Eye (tissue), 1 donor: Measurements from ENCODE around the gene CYFIP2.

Experiments
- DNase-seq: peaks from one replicate; pipeline ENCODE4 v3.0.0-alpha.2; 2015

The CYFIP2 gene

DNA sequence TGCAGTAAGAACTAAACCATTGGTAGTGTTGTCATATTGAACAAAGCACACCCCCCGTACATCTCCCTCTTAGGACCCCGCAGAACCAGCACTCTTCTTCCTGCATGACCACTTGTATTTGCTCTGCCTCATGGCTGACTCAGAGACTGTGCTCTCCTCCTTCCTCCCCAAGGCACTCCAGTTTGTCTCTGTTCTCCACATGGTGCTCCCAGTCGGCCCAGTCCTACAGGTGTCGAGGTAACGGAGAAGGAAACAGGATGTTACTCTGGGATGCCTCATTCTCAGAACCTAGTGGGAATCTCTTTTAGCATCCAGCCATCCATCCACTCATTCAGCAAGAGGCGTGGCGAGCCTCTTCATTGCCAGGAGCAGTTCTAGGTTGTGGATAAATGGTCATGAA is 97.1 kb downstream of the CYFIP2 start:
- no peak for DNase-seq

DNA sequence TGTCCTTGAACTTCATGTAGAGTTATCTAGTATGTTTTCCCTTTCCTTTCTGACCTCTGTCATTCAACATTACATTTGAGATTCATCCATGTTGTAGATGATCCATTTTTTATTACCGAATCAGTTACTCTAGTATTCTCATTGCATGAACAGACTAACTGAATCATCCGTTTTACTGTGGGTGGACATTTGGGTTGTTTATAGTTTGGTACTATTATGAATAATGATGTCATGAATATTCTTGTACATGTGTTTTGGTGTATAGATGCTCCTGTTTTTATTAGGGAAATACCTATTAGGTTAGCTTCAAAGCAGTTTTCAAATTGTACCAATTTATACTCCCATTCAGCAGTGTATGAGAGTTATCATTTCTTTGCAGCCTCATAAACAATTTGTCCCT is 99.8 kb downstream of the CYFIP2 start:
- no peak for DNase-seq

DNA sequence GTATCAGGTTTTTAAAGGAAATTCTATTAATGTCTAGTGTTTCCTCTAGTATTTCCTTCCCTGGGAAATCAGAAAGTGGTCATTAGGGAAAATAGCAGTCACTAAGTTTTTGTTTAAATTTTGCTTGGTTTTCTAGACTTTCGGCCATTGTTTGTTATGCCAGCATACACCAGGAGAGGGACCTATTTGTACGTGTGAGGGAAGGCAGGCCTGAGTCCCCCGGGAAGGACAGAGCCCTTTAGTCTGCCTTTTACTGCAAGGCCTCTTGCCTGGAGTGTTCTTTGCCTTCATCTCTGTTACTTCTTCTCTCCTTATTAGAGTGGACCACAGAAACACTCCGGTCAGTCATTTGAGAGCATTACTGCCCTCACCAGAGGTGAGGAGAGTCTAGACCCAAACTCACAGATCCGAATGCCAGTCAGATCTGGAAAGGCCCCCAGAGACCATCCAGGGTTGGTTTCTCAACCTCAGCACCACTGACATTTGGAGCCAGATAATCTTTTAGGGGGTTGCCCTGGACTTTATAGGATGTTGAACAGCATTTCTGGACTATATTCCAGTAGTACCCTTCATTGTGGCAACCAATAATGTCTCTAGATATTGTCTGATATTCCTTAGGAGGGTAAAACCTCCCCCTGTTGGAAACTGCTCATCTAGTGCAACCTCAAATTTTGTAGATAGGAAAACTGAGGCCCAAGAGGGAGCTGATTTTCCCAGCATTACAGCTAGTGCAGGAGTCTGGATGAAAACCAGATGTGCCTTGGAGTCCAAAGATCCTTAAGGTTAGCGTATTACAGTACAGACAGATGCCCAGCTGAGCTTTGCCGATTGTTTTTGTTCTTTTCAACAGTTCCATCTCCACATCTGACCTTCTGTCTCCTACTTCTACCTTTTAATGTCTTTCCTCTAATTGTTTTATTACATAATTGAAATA is 101.1 kb downstream of the CYFIP2 start:
- DNase-seq = peak; percentile 60

DNA sequence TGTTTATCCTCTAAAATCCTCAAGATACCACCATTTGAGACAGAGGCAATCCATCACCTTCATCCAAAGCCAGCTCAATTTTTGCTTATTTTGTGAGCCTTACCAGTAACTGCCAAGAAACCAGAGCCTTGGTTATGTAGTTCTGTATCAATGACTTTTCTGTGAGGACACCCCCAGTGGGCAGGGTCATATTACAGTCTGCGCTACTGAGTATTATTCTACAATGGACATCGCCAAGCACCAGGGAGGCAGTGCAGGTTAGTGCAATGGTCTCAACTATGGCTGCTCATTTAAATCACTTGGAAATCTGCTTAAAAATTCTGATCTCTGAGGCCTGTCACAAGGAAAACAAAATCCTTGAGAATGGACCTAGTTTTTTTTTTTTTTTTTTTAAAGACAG is 103.6 kb downstream of the CYFIP2 start:
- no peak for DNase-seq

DNA sequence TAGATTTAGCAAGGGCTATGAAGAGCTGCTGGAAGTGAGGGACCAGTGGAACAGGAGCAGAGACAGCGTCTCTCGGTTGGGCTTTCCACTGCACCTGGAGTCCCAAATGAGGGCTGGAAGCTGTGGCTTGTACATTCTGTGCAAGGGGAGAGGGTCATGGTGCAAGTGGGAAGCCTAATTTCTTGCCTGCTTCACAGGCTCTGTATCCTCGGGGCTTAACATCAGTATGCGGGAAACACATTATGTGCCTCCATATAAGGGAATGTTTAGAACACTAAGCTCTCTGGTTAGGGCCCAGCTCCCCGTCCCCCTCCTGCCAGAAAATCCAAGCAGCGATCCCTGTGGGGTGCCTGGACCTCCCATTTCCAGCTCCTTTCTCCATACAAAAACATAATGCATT is 105.0 kb downstream of the CYFIP2 start:
- peak; percentile 42 for DNase-seq

DNA sequence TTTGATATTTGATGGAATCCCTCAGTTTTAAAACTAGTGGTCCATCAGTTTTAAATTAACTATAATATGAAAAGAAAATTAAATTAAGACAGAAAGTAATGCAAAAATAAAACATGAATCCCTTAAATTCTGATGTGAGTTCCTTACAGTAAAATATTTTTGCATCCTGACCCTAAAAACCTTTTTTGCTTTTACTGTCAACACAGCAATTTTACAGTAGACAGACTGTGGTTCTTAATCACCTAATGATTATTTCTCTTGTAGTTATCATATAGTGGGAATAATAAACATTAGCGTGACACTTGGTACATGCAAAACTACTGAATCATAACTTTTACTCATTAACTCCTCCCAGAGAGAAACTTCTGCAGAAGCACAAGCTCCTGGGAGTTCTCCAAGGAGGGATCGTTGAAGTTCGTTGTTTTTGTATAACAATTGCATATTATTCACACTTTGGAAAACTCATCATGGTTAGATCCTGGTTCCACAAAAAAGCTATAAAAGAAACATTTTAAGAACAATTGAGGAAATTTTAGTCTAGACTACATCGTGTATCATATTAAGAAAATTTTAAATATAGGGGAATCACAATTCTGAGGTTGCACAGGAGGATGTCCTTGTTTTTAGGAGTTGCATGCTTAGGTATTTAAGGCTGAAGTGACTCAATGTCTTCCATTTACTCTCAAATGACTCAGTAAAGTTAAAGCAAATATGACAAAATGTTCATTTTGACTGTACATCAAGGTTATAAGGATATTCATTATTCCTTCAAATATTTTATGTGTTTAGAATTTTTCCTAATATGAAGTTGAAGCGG is 105.9 kb downstream of the CYFIP2 start:
- no peak for DNase-seq

DNA sequence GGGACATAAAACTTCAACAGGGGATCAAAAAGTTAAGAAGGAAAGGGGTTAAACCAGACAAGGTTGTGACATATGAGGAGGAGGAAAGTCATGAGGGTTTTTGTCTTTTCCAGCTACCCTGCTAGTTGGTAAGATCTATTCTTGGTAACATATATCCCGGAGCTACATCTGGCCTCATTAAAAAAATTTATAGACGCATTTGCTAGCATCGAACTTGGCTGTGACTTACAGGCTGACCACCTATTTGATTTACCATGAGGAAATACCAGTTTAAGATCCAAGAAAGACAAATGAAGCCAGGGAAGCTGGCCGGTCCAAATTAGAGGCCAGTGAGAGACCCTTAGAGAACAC is 106.5 kb downstream of the CYFIP2 start:
- DNase-seq = no peak

DNA sequence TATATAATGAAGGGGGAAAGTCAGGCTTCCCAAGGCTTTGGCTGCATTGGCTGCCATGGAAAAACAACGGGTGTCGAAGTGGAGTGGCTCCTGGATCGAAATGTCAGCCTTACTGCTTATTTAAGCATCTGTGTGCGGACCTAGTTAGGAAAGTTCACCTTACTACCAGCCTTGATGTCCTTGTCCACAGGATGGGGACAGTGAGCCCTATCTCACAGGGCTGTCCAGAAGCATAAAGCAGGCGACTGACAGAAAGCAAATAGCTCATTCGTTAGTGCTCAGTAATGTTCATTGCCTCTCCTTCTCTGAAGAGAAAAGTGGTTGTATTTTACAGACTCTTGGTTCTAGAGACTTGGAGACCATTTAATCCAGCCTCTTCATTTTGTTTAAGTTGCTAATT is 112.6 kb downstream of the CYFIP2 start:
- no peak for DNase-seq

DNA sequence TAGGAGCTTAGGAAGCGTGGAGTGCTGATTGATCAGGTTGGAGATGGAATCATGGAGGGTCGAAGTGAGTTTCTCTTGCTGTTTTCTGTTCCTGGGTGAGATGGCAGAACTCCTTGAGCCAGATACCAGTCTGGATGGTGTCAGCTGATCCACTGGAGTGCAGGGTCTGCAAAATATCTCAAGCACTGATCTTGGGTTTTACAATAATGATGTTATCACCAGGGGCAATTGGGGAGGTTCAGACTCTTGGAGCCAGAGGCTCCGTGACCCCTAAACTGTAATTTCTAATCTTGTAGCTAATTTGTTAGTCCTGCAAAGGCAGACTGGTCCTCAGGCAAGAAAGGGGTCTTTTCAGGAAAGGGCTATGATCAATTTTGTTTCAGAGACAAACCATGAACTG is 114.1 kb downstream of the CYFIP2 start:
- no peak for DNase-seq

DNA sequence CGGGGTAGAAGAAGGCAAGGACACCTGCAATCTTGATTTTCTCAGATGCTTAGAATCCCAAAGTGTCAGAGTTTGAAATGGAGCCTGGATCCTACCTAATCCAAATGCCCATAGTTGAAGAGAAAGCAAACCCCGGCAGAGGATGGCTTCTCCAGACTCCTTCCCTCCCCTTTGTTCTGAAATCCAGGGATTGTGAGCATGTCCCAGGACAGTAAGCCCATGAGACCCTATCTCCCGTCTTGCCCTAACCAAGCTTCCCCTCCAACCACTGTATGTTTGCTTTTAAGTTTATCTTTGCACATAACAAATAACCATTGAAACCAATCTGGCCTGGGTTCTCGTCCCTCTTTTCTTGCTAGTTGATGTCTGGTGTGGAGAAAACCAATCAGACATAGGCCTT is 115.8 kb downstream of the CYFIP2 start:
- no peak for DNase-seq

DNA sequence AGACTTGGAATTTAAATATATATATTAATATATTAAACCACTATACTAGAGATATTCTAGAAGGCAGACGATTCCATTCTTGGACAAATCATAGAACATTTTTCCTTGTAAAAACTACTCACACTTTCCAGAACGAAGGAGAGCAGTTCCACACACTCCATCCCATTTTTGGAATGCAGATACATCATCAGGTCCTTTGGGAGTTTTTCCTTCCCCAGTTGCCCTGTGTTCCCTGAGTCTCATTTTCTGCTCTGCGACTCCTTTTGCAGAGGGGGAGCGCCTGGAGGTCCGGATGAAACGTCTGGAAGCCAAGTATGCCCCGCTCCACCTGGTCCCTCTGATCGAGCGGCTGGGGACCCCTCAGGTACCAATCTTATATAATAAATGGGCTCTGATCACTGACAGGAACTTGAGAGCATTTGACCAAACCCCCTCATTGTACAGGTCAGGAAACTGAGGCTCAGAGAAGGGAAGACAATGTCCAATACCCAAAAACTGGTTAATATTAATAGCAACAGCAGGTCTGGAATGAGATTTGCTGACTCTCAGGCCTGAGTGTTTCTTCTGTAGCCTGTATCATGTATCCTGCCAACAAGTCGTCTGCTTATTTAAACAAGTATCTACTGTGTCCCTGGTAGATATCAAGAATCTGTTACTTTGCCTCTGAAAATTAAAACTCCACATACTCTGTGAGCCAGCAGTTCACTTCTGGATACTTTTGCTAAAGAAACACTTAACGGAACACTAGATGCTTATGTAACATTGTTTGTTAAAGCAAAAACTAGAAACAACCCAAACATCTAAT is 117.3 kb downstream of the CYFIP2 start:
- DNase-seq = no peak

DNA sequence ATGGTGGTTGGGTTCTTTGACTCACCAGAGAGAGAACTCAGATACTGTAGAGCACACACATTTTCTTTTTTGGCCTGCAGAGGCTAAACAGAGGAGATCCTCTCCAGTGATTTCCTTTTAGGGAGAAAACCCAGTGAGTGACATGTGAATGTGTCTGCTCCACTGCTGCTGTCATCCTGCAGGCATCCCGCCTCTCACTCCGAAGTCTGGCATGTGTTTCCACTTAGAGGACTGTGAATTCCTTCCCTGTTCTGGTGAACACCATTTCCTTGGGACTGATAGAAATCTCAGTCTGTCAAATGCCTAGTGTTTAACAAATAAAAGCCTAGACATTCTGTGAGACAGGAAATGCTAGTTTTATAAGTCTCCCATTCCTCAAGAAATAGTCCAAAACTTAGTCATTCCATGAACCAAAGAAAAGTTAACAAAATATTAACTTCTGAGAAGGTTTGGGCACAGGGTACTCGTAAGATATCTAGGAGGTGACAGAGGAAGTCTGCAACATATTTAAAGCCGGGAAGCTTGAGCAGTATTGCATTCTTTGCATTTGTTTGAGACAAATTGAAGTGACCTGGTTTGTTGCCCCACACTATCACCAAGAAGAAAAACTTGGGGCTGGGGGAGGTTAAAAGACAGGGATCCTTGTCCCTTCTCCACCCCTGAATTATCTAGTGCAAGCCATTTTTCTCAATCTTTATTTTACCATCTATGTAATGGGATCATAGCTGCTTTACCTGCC is 119.2 kb downstream of the CYFIP2 start:
- DNase-seq = peak; percentile 82

DNA sequence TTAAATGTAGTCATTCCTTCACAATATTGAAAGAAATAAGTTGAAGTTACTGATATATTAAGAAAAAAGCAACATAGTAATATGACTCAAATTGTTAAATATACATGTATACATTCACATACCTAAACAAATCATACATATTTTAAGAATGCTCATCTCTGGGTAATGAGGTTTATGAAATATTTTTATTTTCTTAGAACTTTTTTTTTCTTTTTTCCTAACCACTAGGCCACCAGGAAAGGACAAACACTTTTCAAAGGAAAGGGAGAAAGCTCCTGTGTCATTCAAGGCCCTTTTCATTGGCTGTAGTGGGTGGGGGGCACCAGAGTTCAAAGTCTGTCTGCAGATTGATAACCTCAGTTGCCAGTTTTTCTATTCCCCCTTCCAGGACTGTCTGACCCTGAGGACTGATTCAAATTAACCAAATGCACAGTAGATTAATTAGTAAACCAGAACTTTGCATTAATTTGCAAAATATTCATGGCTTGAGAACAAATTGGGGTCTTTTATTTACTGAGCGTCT is 121.2 kb downstream of the CYFIP2 start:
- no peak for DNase-seq

DNA sequence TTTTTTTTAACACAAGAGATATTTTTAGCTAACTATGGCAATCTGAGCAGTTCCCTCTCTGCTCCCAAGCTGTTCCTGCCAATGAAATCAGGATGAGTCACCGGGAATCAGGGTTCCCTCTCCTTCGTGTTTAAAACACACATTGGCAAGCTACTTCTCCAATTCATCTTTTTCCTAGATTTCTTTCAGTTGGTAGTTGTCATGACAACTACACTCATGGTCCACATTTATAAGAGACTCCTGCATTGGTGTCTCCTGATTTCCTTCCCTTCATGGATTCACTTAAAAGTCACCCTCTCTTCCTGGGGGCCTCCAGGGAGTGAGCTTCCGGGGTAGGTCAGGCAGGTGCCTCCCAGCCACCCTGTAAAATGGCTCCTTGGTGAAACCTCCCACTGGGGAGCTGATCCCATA is 121.8 kb downstream of the CYFIP2 start:
- DNase-seq = peak; percentile 62

DNA sequence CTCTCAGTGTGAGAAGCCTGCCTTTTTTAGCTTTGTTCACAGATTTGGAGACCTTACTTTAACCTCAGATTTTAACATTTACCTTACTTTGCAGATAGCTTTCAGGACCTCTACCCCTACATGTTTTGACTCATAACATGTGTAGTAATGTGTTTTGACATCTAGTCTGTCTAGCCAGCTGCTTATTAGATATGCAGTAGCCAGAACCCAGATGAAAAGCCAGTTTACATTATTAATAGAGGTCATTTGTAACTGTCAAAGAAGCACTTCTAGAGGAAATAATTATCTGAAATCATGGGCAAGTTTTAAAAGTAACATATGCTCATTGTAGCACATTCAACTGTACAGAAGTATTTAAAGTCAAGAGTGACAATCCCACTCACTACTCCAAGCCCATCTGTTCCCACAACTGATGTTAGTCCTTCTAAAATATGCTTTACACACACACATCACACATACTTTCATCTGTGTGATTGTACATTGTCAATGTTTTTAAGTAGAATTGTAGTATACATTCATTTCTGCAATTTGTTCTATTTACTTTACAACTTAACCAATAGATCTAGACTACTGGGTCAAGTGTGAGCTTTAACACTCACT is 122.3 kb downstream of the CYFIP2 start:
- peak; percentile 53 for DNase-seq

DNA sequence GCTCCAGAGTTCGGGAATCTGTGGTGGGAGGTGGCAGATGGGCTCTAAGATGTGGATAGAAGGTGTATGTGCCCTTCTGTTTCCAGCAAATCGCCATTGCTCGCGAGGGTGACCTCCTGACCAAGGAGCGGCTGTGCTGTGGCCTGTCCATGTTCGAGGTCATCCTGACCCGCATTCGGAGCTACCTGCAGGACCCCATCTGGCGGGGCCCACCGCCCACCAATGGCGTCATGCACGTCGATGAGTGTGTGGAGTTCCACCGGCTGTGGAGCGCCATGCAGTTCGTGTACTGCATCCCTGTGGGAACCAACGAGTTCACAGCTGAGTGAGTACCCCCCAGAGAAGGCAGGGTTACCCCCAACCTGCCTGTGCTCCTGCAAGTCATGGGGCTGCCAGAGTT is 123.2 kb downstream of the CYFIP2 start:
- DNase-seq = no peak

DNA sequence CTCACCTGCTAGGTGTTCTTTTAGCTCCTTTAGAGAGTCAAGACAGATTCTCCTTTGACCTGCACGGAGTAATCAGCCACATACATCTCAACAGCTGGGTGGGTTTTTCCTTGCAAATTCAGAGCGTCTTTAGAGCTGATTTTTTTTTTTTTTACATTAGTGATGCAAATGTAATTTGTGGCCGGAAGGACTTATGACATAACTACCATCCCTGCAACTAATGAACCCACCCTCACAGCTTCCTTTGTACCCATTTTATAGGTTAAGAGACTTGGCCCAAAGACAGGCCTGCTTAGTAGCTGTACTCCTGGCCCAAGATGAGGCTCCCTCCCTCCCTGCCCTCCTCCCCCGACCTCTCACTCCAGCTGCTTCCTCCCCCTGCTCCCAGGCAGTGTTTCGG is 124.2 kb downstream of the CYFIP2 start:
- DNase-seq = no peak

DNA sequence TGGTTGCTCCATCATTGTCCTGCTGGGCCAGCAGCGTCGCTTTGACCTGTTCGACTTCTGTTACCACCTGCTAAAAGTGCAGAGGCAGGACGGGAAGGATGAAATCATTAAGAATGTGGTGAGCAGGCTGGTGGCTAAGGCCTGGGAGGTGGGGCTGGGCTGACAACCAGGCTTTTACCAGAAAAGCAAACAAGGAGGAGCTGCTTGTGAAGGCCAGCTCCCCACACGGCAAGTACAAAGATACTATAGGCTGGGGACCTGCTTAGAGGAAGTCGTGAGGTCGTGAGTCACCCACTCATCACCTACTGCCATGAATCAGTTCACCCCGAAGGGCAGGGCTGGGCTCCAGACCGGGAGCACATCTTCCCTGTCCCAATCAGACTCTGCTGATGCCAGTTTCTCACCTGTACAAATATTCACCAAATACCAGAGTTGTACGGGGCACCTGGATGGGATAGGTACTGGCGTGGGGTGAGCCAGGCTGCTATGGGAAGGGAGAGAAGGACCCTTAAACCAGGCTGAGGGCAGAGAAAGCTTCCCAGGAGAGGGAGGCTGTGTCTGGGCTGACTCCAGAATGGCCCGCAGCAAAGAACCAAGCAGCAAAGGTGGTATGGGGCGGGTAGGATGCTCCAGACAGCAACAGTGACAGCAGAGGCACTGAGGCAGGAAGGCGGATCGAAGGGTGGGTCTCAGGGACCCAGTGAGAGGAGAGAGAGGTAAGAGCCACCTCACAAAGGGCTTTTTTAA is 124.8 kb downstream of the CYFIP2 start:
- no peak for DNase-seq

DNA sequence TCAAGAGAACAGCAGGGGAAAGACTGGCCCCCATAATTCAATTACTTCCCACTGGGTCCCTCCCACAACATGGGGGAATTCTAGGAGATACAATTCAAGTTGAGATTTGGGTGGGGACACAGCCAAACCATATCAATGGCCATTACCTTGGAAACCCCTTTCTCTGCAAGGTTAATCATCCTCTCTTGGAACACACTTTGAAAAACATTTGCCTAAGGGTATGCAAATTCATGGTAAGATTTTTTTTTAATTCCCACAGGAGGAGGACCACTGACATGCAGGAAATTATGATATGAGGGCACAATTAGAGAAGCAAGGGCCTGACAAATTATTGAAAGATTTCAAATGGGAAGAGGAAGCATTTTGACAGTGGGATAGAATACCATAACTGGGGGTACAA is 132.4 kb downstream of the CYFIP2 start:
- no peak for DNase-seq

DNA sequence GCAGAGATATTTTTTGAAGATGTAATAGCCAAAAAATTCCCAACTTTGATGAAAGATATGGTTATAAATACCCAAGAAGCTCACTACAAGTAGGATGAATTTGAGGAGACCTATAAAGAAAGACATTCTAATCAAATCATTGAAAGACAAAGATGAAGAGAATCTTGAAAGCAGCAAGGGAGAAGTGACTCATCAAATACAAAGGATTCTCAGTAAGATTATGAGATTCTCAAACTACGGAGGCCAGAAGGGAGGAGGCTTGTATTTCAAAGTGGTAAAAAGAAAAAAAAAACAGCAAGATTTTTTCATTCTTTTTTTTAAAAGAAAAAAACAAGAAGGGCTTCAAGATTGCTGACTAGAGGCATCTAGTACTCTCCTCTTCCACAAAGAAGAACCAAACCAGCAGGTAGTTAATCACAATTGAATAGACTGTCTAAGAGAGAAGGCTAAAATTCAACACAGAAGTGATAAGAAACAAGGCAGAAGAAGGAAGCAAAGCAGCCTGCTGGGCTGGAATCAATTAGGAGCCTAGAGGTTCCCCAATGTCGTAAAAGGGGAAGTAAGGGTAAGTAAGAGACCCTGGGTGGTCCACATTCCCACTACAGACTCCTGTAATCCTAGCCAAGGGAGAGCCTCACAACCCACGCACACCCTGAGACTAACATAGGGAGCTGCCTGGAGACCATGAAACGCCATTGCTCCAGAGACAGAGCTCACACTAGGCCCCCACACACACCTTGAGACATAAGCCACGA is 135.0 kb downstream of the CYFIP2 start:
- no peak for DNase-seq
